Measurements from ENCODE around the gene BRD4.

The BRD4 gene

GRCh38 chr19:15313649-15314279 is 18.6 kb downstream of the BRD4 start:
- DNase-seq (ENCODE audit: low spot score), result no peak

GRCh38 chr19:15307169-15307568 is 25.2 kb downstream of the BRD4 start:
- no peak for DNase-seq (ENCODE audit: low spot score)

GRCh38 chr19:15305582-15306334 is 26.6 kb downstream of the BRD4 start:
- no peak for DNase-seq (ENCODE audit: low spot score)

- no peak for DNase-seq (ENCODE audit: low spot score)
Measured at GRCh38 chr19:15304140-15304705, 28.1 kb downstream of the BRD4 start.

GRCh38 chr19:15303105-15303780 is 29.1 kb downstream of the BRD4 start:
- no peak for DNase-seq (ENCODE audit: low spot score)

- no peak for DNase-seq (ENCODE audit: low spot score)
Measured at GRCh38 chr19:15300533-15301197, 31.7 kb downstream of the BRD4 start.

GRCh38 chr19:15299568-15300409 is 32.5 kb downstream of the BRD4 start:
- DNase-seq (ENCODE audit: low spot score), result no peak

- no peak for DNase-seq (ENCODE audit: low spot score)
Measured at GRCh38 chr19:15298847-15299567, 33.3 kb downstream of the BRD4 start.

- DNase-seq (ENCODE audit: low spot score), result no peak
Measured at GRCh38 chr19:15297416-15298224, 34.7 kb downstream of the BRD4 start.

- DNase-seq (ENCODE audit: low spot score), result no peak
Measured at GRCh38 chr19:15296841-15297415, 35.4 kb downstream of the BRD4 start.

GRCh38 chr19:15296353-15296752 is 36.0 kb downstream of the BRD4 start:
- no peak for DNase-seq (ENCODE audit: low spot score)

GRCh38 chr19:15294561-15294990 is 37.8 kb downstream of the BRD4 start:
- no peak for DNase-seq (ENCODE audit: low spot score)

GRCh38 chr19:15293781-15294491 is 38.4 kb downstream of the BRD4 start:
- no peak for DNase-seq (ENCODE audit: low spot score)

GRCh38 chr19:15292847-15293582 is 39.3 kb downstream of the BRD4 start:
- no peak for DNase-seq (ENCODE audit: low spot score)

GRCh38 chr19:15292140-15292539 is 40.2 kb downstream of the BRD4 start:
- no peak for DNase-seq (ENCODE audit: low spot score)

GRCh38 chr19:15291548-15292021 is 40.8 kb downstream of the BRD4 start:
- DNase-seq (ENCODE audit: low spot score), result no peak

GRCh38 chr19:15291089-15291488 is 41.2 kb downstream of the BRD4 start:
- no peak for DNase-seq (ENCODE audit: low spot score)

- no peak for DNase-seq (ENCODE audit: low spot score)
Measured at GRCh38 chr19:15290166-15290565, 42.2 kb downstream of the BRD4 start.
